NCI-H2171 (cell line): Measurements from ENCODE around the gene SLC7A9.
"Not testable (repeated sequence)": the region's sequence is repeated elsewhere in the genome, so short reads cannot be mapped to it uniquely, and the experiment has no call there.

ENCODE experiments used
- DNase-seq: peaks from one replicate; lab custom pipeline; 2025; lab: John Stamatoyannopoulos, UW

The SLC7A9 gene

DNA sequence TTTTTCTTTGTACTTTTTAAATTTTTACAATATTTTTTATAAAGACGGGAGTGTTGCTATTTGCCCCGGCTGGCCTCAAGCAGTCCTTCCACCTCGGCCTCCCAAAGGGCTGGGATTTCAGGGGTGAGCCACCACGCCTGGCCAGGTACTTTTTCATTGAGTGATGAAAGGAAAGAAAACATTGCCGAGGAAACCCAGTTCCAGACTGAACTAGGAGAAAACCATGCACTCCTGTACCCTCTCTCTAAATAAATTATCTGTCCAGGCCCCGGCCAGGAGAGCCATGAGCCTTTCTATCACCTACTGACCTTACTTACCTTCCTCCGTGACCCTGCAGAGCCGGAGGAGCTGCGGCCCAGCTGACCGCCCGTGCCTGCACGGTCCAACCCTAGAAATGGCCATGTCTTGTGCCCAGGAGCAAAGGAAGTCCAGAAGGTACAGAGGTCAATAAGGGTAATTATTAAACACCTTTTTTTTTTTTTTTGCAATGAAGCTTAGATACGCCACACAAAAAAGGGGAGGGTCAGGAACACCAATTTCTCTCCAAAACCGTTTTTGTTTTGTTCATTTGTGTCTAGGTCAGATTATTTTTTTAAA lies at the start of gene SLC7A9:
TSS of gene SLC7A9 (minus strand) at position 399 of the 597 bp plus-strand sequence. CDS start 1,233 bp downstream, outside the sequence.
- no peak for DNase-seq

DNA sequence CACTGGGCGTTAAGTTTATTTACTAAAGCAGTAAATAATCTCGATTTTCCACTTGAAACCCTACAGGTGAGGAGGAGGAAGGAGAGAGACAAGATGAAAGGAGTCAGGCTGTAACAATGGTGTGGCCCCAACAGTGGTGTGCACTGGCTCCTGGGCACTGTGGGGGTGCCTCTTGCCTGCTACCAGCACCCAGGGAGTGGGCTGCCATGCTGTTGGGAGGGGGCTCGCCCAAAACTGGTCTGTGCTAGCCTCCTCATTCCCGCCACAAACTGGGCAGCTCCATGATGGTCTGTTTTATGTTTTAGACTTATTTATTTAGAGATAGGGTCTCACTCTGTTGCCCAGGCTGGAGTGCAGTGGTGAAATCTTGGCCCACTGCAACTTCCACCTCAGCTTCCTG lies 49.8 kb upstream of the SLC7A9 start:
- no peak for DNase-seq

DNA sequence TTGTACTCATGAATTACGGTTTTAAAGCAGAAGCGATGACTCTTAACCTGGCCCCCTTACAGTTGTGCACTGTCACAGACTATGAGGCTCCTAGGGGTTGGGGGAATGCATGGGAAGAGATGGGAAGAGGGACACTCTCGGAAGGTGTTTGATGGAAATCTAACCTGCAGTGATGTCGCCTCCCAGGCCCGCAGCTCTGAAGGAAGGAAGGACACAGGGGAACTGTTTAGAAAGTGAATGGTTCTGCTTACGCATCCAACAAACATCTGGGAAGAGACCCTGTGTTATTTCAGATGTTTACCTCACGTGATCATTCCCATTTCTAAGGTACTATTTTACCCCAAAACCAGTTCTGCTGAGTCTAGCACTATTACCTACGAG lies 48.0 kb upstream of the SLC7A9 start:
- no peak for DNase-seq

DNA sequence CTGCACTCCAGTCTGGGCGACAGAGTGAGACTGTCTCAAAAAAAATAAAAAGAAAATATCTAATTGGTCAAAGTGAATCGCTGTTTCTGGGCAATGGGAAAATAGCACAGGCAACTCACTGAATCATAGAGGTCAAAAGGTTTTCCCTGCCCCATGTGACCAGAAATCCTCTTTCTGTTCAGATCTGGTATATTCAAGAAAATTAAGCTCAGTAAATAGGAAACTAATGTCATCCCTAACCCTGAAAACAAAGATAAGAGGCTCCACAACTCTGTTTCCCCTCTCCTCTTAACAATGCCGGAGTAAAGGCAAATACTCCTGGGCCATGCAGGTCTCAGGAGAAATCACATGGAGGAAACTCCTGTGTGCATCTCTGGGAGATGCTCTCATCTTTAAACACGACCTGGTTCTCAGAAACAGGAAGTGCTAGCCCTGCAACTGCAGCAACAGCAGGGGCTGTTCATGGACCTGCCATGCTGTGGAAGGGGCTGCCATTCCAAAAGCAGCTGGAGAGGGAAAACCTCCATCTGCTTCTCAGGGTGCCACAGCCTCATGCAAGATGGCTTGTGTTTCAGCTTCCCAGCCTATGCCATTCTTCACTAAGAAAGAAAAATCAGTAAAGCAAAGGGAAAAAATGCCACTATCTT lies 47.5 kb upstream of the SLC7A9 start:
- no peak for DNase-seq

DNA sequence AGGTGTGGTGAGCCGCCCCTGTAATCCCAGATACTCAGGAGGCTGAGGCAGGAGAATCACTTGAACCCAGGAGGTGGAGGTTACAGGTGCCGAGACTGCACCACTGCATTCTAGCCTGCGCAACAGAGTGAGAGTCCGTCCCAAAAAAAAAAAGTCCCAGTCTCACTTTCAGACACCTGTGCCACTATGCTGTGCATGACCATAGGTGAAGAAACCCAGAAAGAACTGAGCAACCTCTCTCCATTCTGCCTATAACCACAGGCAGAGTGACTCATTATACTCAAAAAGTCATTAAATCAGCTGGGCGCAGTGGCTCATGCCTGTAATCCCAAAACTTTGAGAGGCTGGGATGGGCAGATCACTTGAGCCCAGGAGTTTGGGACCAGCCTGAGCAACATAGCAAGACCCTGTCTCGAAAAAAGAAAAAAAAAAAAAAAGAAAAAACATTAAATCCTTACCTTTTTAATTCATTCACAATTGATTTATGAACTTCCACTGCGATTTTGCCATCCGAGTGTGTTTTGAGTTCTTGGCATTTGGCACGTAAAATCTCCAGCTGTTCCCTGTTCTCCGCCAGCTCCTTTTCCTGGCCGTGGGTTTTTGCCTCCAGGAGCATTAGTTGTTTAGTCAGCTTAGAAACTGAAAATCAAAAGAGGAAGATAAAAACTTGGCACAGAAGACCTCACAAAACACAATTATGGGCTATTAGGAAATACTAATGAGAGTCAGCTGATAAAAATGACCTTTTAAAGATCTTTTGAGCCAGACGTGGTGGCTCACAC lies 45.5 kb upstream of the SLC7A9 start:
- no peak for DNase-seq

DNA sequence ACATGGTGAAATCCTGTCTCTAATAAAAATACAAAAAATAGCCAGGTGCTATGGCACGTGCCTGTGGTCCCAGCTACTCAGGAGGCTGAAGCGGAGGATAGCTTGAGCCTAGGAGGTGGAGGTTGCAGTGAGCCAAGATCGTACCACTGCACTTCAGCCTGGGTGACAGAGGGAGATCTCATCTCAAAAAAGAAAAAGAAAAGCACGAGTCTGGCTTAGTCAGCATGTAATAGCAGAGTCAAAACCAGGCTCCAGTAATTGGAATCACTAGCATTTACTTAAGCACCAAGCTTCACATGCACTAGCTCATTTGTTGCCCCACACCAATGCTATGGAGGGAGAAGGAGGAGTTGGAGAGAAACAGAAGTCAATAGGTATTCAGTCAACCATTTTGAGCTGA lies 41.9 kb upstream of the SLC7A9 start:
- DNase-seq, result no peak

DNA sequence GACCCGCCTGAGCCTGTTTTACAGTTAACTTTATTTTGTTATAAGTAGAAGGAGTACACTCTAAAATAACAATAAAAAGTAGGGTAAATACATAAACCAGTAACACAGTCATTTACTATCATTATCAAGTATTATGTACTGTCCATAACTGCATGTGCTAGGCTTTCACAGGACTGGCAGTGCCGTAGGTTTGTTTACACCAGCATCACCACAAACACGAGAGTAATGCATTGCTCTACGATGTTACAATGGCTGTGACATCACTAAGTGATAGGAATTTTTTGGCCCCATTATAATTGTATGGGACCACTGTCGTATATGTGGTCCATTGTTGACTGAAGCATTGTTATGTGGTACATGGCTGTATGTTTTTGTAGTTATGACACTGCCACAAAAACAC lies 41.3 kb upstream of the SLC7A9 start:
- DNase-seq, result no peak

DNA sequence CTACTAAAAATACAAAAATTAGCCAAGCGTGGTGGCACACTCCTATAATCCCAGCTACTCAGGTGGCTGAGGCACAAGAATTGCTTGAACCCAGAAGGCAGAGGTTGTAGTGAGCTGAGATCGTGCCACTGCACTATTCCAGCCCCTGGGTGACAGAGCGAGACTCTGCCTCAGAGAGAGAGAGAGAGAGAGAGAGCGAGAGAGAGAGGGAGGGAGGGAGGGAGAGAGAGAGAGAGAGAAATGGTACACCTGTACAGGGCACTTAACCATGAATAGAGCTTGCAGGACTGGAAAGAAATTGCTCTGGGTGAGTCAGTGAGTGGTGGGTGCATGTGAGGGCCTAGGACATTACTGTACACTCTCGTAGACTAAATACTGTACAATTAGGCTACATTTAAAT lies 40.5 kb upstream of the SLC7A9 start:
- DNase-seq, result no peak

DNA sequence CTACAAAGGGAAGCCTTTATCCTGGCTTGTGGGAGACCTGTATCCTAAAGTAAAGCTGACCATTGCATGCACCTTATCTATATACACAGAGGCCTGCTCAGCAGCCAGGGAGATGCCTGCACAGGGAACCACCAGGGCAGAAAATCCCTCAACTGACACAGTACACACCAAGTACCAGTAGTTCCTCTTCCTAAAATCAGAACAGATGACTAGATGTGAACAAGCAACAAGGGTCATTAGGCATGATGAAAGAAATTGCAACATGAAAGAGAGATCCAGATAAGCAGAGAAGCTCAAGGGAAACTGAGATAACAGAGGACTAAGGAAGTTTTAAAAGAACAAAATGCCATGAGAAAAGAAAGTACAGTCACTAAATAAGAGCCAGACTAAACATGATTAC lies 39.7 kb upstream of the SLC7A9 start:
- DNase-seq, result no peak

DNA sequence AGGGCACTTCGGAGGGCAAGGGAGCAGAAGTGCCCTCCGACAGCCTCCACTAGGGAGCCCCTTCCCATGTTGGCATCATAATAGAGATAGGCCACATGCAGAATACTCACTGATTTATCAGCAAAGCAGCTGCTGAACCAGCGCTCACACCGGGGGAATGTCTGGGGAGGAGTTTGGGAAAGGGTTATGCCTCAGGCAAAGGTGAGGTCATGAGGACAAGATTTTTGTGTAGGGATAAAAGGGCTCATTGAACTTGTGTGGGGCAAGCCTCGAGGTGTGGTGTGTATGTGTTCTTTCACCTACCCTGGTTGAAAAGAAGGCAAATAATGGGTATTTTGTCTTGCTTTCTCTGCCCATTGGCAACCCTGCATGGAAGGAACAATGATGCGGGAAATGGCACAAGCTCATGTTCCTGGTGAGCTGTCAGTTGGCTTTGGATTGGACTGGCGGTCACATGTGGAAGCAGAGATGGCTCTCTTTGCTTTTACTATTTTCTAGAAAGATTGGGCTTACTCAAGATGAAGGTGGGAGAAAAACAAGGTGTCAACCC lies 39.1 kb upstream of the SLC7A9 start:
- no peak for DNase-seq

DNA sequence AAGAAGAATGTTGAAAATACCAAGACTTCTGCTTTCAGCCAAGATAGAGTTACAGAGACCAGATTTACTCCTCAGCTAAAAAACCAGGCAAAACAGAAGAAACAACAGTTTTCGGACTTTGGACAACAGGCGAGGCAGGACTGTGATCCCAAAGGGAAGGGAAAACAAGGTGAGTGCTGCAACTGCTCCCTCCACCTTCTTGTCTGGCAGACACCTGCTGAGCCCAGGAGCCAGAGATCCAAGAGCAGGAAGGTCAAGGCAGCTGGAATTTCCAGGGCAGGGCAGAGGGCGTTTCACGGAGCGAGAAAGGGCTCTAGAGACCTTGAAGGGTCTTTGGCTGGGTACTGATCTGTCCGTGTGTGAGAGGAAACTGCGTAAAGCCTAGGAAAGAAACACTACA lies 32.9 kb upstream of the SLC7A9 start:
- no peak for DNase-seq

DNA sequence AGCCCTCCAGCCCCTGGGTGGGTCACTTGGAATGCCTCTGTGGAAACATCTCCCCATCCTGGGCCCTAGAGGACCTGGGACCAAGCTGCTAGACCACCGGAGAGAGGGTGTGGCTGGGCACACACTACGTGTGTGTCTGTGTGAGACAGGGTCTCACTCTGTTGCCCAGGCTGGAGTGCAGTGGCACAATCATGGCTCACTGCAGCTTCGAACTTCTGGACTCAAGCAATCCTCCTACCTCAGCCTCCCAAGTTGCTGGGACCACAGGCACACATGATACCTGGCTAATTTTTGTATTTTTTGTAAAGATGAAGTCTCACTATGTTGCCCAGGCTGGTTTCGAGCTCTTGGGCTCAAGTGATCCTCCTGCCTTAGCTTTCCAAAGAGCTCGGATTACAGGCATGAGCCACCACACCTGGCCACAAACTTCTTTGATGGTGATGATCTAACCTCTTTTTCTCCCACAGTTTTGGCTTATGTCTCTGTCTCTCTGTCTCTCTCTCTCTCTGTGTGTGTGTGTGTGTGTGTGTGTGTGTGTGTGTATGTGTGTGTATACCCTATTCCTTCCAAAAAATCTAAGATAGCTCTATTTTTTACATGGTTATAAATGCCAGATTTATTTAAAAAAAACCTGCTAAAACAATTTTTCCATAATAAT lies 32.1 kb upstream of the SLC7A9 start:
- DNase-seq, result no peak

DNA sequence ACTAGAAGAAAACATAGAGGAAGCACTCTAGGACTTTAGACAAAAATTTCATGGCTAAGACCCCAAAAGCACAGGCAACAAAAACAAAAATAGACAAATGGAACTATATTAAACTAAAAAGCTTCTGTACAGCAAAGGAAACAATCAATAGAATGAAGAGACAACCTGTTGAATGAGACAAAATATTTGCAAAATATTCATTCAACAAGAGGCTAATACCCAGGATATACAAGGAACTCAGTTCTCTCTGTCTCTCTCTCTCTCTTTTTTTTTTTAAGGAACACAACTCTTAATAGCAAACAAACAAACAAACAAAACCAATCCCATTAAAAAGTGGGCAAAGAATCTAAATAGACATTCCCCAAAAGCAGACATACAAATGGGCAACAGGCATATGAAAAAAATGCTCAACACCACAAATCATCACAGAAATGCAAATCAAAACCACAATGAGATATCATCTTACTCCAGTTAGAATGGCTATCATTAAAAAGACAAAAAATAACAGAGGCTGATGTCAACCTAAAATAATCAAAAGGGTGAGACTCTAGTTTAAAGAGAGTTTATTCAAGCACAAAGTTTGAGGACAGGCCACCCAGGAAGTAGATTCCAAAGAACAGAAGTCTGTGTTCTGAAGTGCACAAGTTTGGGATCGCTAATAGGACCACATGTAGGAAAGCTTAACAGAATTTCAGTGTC lies 27.1 kb upstream of the SLC7A9 start:
- DNase-seq, result no peak

DNA sequence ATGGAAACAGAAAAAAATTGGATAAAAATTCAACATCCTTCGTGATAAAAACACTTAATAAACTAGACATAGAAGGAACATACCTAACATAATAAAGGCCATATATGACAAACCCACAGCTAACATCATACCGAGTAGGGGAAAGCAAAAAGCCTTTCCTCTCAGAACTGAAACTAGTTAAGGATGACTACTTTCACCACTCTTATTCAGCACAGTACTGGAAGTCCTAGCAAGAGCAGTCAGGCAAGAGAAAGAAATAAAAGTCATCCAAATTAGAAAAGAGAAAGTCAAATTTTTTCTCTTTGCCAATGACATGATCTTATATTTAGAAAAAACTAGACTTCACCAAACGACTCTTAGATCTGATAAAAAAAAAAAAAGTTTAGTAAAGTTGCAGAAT lies 25.8 kb upstream of the SLC7A9 start:
- no peak for DNase-seq

DNA sequence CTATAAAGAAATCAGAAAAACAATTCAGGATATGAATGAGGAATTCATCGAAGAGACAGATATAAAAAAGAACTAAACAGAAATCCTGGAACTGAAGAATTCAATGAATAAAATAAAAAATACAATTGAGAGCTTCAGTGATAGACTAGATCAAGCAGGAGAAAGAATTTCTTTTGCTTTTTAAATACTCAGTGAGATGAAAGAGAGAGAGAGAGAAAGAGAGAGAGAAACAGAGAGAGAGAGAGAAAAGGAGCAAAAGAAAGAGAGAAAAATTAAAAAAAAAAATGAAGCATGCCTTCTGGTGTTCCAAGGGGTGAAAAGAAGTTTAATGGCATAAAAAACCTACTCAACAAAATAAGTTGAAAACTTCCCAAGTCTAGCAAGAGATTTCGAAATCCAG lies 22.0 kb upstream of the SLC7A9 start:
- no peak for DNase-seq

DNA sequence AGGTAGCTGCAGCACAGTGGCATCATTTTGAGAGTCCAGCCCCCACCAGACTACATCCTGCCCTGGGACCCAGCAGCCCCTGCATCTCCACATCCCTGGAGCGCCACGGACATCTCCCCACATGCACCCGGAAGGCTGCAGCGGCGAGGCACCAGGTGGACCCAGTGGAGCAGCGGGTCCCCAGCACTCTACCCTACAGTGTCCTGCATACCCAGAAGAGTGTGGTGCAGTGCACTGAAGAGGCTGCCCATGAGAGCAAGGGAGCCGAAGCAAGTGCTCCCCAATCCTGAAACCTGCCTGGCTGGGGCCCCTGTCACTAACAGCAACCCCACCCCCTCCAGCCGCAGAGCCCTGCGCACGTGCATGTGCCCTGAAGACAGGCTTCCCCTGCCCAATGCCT lies 21.3 kb upstream of the SLC7A9 start:
- no peak for DNase-seq

DNA sequence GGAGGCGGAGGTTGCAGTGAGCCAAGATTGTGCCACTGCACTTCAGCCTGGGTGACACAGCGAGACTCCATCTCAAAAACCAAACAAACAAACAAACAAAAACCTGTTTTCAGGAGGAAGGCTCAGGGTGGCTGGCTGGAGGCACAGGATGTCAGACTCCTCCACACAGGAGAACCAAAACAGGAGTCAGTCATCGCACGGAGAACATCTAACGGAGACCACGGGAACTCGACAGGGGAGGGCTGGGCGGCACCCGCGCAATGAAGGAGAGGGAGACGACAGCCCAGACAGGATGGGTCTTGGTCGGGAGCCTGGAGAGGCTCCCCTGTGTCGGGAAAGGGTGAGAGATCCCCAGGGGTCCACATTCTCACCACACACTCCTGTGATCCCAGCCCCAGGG lies 20.8 kb upstream of the SLC7A9 start:
- no peak for DNase-seq

DNA sequence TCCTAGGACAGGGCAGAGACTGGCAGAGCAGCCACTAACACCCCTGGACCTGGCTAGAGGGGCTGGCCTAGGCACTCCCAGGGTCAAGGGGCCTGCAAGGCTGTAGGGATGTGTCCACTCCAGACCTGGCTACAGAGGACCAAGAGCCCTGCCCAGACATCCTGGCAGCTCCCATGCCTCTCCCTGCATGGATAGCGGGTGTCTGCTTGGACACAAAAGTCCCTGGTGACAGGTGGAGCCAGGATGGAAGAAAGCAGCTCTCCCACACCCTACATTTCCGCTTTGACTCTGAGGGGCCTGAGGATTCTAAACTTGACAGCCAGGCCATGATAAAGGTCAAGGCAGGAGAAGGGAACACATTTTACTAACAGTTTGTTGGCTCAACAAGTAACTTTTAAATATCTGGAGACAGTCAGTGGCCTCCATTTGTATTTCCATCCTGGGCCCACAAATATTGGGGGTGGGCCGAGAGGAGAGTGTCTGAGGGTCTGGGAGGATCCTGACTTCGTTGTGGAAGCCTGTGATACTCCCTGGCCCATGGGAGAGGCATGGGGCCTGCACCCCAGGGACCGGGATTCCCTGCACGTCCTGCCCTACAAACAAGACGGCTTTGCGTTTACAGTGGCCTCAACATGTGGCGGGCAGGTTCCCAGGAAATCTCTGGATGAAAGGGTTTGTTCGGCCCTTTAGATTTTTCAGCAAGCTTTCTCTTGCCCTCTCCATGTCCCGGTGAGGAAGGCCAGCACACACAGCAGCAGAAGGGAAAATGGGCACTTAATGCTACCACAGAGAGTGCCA lies 19.8 kb upstream of the SLC7A9 start:
- no peak for DNase-seq

DNA sequence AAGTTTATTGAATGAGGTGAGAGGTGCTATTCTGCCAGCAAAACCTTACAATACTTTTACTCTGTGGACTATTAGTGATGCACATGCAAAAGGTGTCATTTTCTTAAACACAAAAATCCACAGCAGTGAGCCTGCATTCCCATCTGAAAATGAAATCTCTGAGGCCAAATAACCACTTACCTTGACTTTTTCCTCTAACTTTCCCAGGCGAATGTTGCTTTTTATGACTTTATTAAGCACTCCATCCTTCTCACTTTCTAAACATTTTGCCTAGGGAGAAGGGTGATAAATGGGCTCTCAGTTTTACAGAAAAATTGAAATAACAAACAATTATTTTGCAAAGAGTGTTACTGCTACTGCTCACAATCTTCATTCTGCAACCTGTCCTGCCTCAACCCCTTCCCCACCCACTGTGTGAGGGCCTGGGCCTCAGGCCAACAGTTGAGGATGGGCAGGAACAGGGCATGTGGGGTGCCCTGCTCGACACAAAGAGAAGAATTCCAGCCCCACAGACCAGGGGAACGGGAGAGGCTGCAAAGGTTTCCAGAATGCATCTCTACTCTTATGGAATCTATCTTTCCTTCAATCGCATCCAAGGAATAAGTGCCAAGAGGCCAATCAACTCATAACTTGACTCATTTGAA lies 18.1 kb upstream of the SLC7A9 start:
- DNase-seq, result no peak

DNA sequence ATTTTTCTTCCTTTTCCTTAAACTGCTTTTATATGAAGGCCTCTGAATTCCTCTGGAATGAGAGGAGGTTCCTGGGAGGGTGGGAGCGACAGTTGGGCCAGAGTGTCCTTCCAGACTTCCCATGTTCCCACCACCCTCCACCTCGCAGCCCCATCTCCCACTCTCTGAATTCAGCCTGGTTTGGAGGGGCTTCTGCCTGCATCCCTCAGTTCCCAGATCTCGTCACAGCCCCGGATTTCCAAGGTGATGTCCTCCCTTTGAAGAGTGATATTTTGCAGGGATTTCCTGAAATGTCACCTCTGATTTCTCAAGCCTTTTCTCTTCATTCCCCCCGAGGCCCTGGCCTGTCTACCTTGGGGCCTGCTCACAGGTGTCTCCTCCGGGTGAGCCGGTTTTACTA lies 16.7 kb upstream of the SLC7A9 start:
- no peak for DNase-seq

DNA sequence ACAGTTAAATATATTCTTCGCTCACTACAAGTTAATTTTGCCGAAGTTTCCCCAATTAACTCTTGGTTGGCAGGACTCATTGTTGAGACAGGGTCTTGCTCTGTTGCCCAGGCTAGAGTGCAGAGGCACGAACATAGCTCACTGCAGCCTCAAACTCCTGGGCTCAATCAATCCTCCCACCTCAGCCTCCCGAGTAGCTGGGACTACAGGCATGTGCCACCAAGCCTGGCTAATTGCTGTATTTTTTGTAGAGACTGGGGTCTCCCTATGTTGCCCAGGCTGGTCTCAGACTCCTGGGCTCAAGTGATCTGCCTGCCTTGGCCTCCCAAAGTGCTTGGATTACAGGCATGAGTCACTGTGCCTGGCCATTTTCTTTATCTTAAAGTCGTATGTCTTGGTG lies 15.7 kb upstream of the SLC7A9 start:
- not testable (repeated sequence) for DNase-seq
